Glomerular visceral epithelial cell (primary cell): Measurements from ENCODE around the gene PLCB2.

ENCODE experiments used
- DNase-seq: peaks from one replicate; pipeline ENCODE4 v3.0.0-alpha.2; 2016; ENCODE audit errors: extremely low spot score

PLCB2 gene, protein sequence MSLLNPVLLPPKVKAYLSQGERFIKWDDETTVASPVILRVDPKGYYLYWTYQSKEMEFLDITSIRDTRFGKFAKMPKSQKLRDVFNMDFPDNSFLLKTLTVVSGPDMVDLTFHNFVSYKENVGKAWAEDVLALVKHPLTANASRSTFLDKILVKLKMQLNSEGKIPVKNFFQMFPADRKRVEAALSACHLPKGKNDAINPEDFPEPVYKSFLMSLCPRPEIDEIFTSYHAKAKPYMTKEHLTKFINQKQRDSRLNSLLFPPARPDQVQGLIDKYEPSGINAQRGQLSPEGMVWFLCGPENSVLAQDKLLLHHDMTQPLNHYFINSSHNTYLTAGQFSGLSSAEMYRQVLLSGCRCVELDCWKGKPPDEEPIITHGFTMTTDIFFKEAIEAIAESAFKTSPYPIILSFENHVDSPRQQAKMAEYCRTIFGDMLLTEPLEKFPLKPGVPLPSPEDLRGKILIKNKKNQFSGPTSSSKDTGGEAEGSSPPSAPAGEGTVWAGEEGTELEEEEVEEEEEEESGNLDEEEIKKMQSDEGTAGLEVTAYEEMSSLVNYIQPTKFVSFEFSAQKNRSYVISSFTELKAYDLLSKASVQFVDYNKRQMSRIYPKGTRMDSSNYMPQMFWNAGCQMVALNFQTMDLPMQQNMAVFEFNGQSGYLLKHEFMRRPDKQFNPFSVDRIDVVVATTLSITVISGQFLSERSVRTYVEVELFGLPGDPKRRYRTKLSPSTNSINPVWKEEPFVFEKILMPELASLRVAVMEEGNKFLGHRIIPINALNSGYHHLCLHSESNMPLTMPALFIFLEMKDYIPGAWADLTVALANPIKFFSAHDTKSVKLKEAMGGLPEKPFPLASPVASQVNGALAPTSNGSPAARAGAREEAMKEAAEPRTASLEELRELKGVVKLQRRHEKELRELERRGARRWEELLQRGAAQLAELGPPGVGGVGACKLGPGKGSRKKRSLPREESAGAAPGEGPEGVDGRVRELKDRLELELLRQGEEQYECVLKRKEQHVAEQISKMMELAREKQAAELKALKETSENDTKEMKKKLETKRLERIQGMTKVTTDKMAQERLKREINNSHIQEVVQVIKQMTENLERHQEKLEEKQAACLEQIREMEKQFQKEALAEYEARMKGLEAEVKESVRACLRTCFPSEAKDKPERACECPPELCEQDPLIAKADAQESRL

DNA sequence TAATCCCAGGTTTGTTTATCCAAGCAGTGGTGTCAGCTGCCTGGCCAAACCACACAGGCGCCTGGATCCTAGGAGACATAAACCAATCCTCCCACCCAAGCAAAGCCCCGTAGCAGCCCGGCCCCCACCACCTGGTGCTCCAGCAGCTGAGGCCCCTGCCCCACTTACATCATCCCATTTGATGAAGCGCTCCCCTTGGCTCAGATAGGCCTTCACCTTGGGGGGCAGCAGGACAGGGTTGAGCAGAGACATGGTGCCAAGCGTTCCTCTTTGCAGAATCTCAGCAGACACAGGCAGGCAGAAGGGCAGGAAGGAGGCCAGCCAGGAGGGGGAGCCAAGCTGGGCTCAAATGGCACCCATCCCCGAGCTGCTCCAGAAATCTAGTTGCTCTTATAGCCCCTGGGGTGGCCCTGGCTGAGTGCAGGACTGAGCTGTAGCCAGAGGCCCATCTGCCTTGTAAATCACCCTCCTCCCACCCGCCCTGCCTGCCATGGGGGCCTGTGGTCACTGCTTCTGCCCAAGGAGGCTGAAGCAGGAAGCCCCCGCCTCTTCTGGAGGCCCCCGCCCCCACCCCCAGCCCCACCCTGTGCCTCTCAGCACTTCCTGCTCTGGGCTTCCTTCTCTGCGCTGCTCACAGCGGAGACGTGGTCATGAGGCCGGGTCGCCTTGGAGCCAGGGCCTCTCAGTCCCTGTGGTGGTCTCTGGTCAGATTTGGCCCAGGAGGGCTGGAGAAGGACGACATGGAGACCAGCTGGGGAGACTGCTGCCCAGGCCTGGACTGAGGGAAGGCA, at the start of gene PLCB2:
PLCB2 (minus strand) TSS at position 515 of the 791 bp plus-strand sequence; CDS start at position 252, 263 bp downstream.
- DNase-seq: no peak

DNA sequence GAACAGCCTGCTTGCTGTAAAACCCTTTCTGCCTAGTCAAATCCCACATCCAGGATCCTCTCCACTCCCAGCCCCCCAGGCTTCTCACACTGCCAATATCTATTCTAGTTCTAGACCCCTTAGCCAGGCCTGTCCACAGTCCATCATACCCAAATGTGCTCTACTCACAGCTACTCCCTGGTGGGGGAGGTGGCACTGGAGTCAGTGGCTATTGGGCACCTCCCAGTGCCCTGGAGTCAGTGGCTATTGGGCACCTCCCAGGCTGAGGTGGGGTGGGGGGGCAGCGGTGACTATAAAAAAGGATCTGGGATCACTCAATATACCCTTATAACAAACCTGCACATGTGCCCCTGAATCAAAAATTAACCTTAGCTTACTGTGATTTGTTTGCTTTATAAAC, 49.5 kb upstream of the PLCB2 start:
- DNase-seq: no peak

DNA sequence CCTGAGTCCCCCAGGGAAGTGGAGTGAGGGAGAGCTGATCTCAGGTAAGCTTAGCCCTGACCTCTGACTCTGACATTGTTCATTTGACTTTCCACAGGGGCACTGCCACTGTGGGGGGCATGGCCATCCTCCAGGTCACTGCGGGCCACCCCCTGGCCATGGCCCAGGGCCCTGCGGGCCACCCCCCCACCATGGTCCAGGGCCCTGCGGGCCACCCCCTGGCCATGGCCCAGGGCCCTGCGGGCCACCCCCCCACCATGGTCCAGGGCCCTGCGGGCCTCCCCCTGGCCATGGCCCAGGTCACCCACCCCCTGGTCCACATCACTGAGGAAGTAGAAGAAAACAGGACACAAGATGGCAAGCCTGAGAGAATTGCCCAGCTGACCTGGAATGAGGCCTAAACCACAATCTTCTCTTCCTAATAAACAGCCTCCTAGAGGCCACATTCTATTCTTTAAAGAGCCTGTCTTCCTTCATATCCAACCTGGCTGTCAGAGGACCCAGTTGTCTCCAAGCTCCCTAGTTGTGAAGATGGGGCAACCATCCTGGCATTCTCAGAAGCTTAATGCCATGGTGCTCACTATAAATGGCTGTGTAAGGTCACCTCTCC, 48.3 kb upstream of the PLCB2 start:
- no peak for DNase-seq

DNA sequence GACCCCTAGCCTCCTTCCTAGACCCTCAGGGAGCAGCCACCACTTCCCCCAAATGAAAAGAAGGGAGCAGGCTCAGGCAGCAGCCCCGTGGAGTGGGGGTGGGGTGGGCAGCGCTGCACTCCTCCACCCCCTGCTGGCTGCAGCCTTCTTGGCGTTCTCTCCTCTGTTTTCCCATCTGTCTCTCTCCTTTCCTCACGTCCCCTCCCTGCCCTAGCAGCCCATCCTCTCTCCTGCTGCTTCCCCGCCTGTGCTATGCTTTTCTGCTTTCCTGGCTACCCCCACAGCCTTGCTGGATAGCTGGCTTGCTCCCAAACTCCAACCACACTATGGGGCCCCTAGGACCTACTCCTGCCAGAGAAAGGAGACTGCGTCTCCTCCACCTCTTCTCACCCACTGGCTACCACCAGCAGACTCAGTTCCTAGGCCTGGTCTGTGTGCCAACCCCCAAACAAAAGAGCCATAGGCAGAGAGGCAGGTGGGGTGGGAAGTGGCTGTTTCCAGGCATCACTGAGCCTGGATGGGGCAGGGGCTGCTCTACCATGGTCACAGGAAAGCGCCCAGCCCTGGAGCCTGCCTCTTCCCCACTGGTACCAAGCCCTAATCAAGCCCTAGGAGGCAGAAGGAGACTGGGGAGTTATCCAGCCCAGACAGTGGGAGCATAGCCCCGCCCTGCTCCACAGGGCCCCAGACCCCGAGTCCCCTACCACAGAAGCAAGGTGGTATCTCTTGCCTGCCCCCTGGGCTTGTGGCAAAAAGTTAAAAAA, 46.9 kb upstream of the PLCB2 start:
- peak; percentile 31 for DNase-seq

DNA sequence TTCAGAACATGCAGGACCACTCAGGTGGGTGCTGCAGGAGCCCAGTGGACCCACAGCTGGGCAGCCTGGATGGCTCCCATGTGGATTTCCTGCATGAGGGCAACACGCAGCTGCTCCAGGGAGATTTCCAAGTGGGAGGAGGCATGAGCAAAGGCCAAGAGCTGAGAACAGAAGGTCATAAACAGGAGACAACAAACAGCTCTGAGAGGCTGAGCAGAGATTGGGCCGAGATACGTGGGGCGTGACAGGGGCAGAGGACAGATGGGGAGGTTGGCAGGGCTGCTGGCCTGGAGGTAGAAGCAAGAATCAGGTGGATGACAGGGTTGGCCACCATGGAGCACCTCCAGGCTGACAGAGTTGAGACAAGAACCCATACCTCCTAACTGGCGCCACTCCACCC, 46.0 kb upstream of the PLCB2 start:
- no peak for DNase-seq

DNA sequence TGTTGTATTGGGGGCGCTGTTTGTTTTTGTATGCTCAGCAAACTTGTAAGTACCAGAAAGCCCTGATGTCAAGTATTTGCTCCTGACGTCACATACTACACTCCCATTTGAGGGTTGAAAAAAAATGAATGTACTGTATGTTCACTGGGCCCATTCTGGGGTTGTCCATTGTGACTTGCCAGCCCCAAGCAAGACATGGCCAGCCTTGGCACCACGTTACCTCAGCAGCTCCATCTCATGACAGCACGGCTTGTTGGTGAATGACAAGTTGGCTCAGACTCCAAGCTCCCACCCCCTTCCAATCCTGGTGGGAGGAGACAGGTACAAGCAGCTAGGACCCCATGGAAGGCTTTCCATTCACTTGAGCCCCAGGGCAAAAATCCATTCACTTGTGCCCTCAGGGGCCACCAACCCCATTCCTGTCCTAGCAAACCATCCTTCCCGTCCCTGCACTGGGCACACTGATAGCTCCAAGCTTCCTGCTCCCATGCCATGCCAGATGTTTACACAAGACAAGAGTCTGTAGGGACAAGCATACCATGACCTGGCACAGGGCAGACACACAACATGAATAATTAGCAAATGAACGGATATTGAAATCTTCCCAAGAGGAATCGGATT, 44.7 kb upstream of the PLCB2 start:
- no peak for DNase-seq

DNA sequence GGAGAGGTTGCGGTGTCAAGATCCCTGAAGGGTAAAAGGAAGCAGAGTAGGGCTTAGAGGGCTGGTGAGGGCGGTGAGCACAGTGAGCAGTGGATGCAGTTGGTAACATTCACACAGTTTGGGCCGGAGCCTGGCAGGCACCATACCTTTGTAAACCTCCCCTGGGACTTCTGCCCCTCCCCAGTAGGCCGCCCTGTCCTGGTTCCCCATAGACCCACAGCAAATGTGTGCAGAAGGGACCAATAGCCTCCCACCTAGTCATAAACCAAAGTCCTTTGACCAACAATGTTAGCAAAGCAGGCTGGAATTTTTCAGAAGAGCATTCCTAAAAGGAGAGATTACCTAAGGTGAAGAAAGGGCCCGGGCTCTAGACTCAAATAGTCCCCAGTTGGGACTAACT, 41.4 kb upstream of the PLCB2 start:
- no peak for DNase-seq

DNA sequence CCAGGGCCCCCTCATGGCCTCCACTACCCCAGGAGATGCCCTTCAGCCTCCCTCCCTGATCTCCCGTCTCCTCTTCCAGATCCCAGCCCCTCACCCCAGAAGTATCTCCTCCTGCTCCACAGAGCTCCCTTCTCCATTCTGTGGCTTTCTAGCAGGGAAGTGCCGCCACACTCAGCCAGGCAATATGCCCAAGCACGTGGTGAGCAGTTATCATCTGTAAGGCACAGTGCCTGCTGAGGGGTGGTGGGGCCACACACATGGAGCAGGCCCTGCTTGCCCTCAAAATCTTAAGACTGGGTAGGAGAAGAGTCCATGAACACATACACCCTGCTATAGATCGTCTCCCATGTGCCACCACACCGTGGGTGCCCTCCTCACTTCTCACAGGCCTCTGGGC, 40.7 kb upstream of the PLCB2 start:
- no peak for DNase-seq

DNA sequence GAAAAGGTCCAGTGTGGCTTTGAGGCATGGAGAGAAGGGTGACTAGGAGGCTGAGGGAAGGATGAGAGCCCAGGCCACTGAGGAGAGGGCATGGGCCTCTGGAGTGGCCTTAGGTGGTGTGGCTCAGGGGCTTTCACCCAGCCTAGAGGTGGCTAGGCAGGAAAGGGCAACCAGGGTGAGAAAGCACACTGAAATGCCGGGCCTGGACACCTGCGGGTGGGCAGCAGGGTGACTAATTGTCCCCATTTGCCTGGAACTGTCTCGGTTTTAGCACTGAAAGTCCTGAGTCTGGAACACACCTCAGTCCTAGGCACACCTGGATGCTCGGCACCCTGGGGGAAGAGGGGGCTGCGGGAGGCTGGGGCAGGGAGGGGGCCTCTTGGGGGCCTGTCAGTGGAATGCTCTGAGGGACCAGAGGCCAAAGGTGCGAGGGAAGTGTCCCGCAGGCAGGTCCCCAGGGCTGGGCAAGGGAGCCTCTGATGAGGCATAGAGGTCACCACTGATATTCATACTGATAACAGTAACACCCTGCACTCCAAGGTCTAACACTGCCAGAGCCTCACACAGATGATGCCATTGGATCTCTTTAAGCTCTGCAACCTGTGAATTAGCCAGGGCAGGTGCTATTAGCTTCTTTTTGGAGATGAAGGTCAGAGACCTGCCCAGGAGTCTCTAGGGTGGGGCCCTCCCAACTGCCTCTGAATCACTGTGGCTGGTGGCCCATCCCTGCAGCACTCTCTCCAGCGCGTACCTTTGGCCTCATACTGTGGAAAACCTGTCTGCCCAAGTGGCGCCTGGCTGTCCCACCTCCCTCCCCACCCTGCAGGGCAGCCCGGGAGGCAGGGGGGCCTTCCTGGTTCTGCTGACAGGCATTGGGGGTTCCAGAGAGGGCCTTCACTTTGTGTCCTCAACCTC, 40.1 kb upstream of the PLCB2 start:
- no peak for DNase-seq

DNA sequence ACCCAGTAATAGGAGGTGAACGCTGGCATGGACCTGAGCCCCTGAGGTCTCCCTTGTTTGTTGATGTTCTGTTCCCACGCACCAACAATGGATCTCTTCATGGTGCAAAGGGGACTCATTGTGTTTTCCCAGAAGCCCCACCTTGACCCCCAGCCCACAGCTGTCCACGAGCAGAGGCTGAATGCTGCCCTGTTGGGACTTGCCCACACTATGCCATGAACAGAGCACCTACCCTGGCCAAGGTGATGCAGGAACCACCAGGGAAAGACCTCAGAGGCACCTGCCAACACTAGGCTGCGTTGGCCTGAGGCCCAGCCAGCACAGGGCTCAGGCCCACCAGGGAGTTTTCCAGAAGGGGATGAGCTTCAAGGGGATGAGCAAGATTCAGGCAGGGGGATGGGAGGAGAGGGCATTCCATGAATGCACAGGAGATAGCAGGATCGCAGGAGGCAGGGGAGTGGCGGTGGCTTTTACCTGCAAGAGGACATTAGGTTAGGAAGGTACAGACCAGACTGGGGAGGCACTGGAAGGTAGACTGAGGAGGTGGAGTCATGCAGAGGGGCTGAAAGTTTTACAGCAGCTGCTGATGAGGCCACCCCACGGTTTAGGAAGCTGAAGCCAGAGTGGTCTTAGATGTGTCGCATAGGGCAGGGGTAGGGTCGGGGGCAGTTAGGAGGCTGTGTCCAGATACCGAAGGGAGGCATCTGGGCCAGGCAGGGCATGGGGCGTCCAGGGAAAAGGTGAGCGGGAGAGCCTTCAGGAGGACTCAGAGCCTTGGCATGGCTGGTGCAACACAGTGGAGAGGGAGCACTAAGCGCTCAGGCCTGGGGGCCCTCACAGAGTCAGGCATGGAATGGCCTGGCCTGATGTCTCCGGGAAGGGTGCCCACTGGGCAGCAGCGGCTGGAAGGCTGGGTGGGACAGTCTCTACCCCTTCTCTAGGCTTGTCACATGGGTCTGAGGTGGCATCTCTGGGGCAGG, 39.1 kb upstream of the PLCB2 start:
- no peak for DNase-seq

DNA sequence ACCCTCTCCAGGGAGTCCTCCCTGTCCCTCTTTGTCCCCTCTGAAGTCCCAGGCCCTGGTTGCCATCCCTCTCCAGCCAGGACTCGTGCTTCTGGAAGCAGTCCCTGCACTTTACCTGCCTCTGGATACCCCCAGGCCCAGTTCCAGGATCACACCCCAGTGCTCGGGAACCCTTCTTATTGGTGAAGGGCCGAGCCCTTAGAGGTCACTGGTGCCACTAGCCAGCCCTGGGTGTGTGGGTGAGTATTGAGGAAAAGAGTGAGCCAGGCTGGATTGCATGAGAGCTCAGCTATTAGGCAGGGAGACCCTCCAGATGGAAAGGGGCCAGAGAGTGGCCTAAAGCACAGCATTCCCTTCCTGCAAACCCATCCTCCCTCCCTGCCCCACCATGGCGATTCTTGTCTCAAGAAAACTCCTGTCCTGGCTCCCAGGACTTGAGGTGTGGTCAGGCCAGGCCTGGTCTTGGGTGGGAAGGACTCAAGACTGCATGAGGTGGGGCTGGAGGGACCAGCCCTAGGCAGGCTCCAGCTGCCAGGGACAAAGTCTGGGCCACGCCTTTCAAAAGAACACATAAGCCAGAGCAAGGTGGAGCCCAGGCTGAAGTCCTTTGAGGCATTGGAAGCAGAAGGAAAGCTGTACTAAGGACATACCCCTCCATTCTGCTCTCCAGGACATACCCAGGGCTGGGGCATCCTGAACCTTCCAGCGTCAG, 38.3 kb upstream of the PLCB2 start:
- DNase-seq: no peak

DNA sequence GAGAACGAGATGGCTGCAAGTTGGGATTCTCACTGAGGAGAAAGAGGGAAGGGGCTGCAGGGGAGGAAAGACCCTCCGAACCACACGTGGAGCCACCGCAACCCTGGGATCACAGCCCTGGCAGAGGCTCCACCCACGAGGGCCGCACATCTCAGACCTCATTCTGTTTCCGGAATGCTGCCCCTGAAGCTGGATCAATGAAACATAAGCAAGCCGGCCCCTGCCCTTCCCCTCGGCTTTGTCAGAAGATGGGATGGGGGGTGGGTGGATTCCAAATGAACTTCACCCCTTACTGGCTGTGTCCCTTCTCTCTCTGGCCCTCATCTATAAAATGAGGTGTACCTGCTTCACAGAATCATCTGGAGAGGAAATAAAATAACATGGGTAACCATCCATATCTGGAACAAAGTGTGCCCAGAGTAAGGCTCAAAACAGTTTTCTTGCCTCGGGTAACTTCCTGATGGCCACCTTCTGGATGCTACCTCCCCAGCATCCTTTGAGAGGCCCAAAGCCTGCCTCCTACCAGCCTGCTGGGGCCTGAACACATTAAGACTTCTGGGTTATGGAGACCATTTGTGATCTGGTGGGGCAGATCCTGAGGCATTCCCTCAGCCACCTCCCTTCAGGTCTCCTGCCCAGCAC, 37.6 kb upstream of the PLCB2 start:
- DNase-seq: no peak

DNA sequence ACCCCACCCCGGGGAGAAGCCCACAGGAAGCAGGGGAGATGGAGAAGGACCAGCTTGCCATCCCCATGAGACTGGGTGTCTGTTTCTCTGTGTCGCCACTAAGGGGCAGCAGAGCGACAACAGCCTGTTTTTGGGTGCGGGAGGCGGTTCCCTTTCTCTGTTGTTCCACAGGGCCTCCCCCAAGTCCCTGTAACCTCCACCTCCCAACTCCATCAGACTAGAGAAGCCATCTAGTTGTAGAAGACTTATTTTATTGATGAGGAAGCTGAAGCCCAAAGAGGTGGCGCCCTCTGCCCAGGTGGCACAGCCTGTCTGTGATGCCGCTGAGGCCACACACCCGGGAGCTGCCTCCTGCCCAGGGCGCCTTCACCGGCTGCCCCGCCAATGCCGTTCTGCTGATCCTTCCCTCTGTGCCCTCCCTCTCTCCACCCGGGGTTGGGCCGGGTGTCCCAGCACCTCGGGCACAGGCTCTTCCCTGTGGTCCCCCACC, 36.9 kb upstream of the PLCB2 start:
- DNase-seq: peak; percentile 57

DNA sequence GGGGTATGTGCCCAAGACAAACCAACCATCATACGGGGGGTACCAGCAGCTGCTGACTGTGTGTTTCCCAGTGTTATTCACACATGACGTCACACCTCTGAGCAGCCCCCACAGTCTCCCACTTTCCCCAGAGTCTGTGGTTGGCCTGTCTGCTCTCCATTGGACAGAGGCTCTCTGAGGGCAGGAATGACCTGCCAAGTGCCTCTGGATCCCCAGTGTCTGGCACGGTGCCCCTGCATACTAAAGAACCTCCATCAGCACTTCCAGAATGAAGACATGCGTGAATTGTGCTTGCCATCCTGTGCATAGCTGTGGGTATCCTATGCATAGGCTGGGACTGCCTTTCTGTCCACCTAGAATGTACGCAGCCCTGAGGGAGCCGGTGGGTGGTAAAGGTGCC, 36.5 kb upstream of the PLCB2 start:
- peak; percentile 40 for DNase-seq

DNA sequence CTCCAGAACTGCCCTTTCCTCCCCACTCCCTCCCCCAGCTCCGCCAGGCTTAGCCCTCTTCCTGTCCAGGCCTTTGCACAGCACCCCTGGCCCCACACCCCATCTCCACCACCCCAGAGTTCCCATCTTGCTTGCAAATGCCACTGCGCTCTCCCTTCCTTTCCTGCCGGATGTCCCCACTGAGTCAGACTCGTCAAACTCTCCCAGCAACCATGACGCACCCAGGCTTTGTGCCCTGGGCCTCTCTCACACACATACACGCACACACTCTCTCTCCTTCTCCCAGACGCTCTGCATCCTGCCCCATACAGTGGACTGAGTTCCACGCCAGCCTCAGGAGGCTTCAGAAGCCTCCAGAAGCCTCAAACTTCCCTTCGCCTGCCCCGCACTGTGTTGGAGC, 35.8 kb upstream of the PLCB2 start:
- DNase-seq: peak; percentile 91
